ENCODE data around the gene IQCE. TPM values are rescaled to one million over a fixed set of nuclear protein-coding genes. Genes with fewer than 3 reads are reported as not detected.

Gene IQCE
- total RNA-seq, 1 experiment from 2014 or later: 35.8 TPM

DNA sequence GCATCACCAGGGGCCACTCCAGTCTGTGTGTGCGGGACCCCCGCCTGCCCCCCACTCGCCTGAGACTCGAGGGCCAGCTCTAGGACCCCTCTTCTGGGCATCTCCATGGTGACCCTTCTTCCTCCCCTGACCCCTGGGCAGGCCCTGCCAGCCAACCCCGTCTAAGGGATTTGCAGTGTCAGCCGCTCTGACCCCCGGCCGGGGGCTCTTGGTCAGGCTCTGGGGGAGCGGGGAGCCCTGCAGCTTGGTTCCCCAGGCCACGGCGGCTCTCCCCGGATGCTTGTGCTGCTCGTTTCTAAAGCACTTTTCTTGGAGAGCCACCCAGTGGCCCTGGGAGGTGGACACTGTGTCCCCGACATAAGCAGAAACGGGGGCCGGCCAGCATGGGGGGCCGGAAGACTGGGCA is 78.3 kb downstream of the IQCE start:
- POLR2A ChIA-PET (ENCODE audit: unreplicated experiment): no interaction called here
- intact Hi-C loops (cut with micrococcal nuclease; ENCODE audit: unreplicated experiment): no loop called here

DNA sequence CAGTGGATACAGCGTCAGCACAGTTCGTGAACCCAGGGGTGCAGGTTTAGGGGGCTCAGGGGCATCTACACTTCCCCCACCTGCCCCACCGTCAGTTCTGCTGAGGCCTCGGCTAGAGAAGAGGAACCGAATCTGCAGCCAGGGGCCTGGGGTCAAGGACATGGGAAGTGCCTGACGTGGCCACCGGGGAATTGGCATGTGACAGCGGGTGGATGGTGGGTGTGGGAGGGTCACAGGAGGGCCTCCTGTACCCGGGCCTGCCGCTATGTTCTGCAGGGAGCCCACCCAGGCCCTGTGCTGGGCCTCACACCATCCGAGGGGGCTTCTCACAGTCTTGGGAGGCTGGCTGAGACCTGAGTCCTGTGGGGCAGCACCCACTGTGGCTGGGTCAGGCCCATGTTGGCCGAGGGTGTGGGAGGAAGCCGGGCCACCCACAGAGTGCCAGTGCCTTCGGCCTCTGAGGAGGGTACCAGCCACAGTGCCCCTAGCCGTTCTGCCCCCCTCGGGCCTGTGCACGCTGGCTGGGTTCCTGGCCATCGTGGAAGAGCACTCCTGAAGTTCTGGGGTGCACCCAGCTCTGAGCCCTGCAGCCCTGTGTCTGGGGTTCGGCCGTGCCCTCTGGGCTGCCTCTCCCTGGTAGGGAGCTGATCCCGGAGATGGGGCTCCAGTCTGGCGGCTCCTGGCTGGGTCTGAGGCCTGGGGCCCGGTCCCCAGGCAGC is 78.9 kb downstream of the IQCE start:
- Histone ChIP-seq H3K79me2 (ENCODE audit: low read depth) (peaks cover 16% of the 10 kb centered on the region), H3K9me3 (ENCODE audit: insufficient read depth, low read depth) (no peaks in the 10 kb centered on the region), H3F3A (ENCODE audit: insufficient read depth, low read depth) (peaks cover 11% of the 10 kb centered on the region), H3K27me3 (ENCODE audit: insufficient read depth, low read depth) (no peaks in the 10 kb centered on the region), H2AFZ (no peak overlapping the region), H3K4me2 (no peak overlapping the region), H3K36me3 (ENCODE audit: low read depth) (no peaks in the 10 kb centered on the region), H3K4me1 (replicated peaks; ENCODE audit: insufficient read depth) (peaks cover 18% of the 10 kb centered on the region), H3K9me2 (ENCODE audit: insufficient read depth) (no peaks in the 10 kb centered on the region), H3K4me3 (no peak overlapping the region), H3K27ac (no peak overlapping the region), H4K20me1 (ENCODE audit: insufficient read depth) (peaks cover 59% of the 10 kb centered on the region)
- no TSS peak for BruUV-seq (replicated peaks)
- TF ChIP-seq CTCF (conservative IDR thresholded peaks at IDR 0.05): no peak
- no peak for TF ChIP-seq EZH2 (IDR thresholded peaks at IDR 0.05; ENCODE audit: low read depth)
- ChIA-PET CTCF (no interaction called here), POLR2A (ENCODE audit: unreplicated experiment) (interaction anchor here (0.6 kb wide), 1 partner anchor 234 kb away, joined by 4 read pairs; the partner anchor contains the start of gene CHST12)
- intact Hi-C loops (cut with micrococcal nuclease; ENCODE audit: unreplicated experiment): no loop called here
- DNase-seq: no peak

More for the DNA sequence above, 78.3 kb downstream of the IQCE start:
- no peaks in the 10 kb centered on the region for H3K9me3 ChIP-seq (ENCODE audit: insufficient read depth, low read depth)
- peaks cover 11% of the 10 kb centered on the region for H3F3A ChIP-seq (ENCODE audit: insufficient read depth, low read depth)
- CTCF ChIA-PET: no interaction called here
- no peaks in the 10 kb centered on the region for H3K9me2 ChIP-seq (ENCODE audit: insufficient read depth)
- H3K4me1 ChIP-seq (replicated peaks; ENCODE audit: insufficient read depth): peaks cover 22% of the 10 kb centered on the region
- H2AFZ ChIP-seq: no peak overlapping the region
- no peaks in the 10 kb centered on the region for H3K36me3 ChIP-seq (ENCODE audit: low read depth)
- H3K79me2 ChIP-seq (ENCODE audit: low read depth): peaks cover 22% of the 10 kb centered on the region
- no peak for TF ChIP-seq CTCF (conservative IDR thresholded peaks at IDR 0.05)
- TF ChIP-seq EZH2 (IDR thresholded peaks at IDR 0.05; ENCODE audit: low read depth): no peak
- H3K4me3 ChIP-seq: no peak overlapping the region
- H4K20me1 ChIP-seq (ENCODE audit: insufficient read depth): peaks cover 57% of the 10 kb centered on the region
- no peak for DNase-seq
- BruUV-seq (replicated peaks): no TSS peak
- no peaks in the 10 kb centered on the region for H3K27me3 ChIP-seq (ENCODE audit: insufficient read depth, low read depth)
- no peak overlapping the region for H3K27ac ChIP-seq
- H3K4me2 ChIP-seq: no peak overlapping the region

DNA sequence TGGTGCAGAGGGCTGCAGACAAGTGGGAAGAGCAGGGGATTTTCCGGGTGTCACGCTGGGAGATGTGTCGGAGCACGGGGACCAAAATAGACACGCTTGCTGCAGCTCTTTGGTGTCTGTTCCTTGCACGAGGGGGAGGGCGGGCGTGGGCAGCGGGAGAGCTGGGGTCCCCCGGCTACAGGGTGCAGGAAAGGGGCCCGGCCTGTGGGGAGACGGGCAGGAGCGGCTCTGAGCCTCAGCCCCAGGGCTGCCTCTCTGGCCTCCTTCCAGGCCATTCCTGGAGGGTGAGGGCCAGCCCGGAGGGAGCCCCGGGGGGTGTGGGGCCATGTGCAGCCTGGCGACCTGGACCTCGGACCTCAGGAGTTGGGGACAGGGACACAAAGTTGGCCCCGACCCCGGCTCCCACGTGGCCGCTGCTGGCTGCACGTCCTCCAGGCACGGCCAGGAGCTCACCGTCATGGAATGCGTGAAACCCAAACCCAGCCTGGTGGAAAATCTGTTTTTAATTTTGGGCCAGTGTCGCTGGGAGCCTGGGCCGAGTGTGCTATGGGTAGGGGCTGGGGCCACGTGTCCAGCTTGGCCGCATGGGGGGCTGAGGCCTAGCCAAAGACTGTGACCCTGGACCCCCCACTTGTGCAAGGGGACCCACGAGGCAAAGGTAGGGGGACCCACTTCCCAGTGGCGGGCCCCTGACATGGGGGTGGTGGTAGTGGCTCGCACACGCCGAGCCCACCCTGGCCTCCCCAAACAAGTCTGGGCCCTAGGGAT is 79.6 kb downstream of the IQCE start:
- Histone ChIP-seq H3F3A (ENCODE audit: insufficient read depth, low read depth) (peaks cover 9% of the 10 kb centered on the region), H3K79me2 (ENCODE audit: low read depth) (peaks cover 13% of the 10 kb centered on the region), H3K4me2 (no peak overlapping the region), H2AFZ (no peak overlapping the region), H3K4me3 (no peak overlapping the region), H3K27me3 (ENCODE audit: insufficient read depth, low read depth) (no peaks in the 10 kb centered on the region), H3K4me1 (replicated peaks; ENCODE audit: insufficient read depth) (peaks cover 12% of the 10 kb centered on the region), H3K27ac (no peak overlapping the region), H3K9me2 (ENCODE audit: insufficient read depth) (no peaks in the 10 kb centered on the region), H3K36me3 (ENCODE audit: low read depth) (no peaks in the 10 kb centered on the region), H4K20me1 (ENCODE audit: insufficient read depth) (peaks cover 60% of the 10 kb centered on the region), H3K9me3 (ENCODE audit: insufficient read depth, low read depth) (no peaks in the 10 kb centered on the region)
- intact Hi-C loops (cut with micrococcal nuclease; ENCODE audit: unreplicated experiment): no loop called here
- no peak for TF ChIP-seq CTCF (conservative IDR thresholded peaks at IDR 0.05)
- TF ChIP-seq EZH2 (IDR thresholded peaks at IDR 0.05; ENCODE audit: low read depth): no peak
- BruUV-seq (replicated peaks): no TSS peak
- CTCF ChIA-PET: no interaction called here
- DNase-seq: no peak
- POLR2A ChIA-PET (ENCODE audit: unreplicated experiment): interaction anchor here (0.6 kb wide), 1 partner anchor 235 kb away, joined by 4 read pairs; the partner anchor contains the start of gene CHST12

Data from PC-9 (cell line).